Muscle layer of colon (tissue), 2 donors: Measurements from ENCODE around the gene CACFD1.

Experiments used
- H3K27ac ChIP-seq: one replicate; pipeline ENCODE4 v1.7.0; 2013; ENCODE audit warnings: low read depth, mild to moderate bottlenecking, low read length, moderate library complexity
- H3K27me3 ChIP-seq, 2 donors: one replicate each; pipeline ENCODE4 v1.7.0; 2013; ENCODE audit warnings: low read length in 2 of 2, mild to moderate bottlenecking in 2 of 2; ENCODE audit not compliant: insufficient read depth in 2 of 2, control insufficient read depth in 1 of 2
- H3K36me3 ChIP-seq: one replicate; pipeline ENCODE4 v1.7.0; 2013; ENCODE audit warnings: mild to moderate bottlenecking, low read length; ENCODE audit not compliant: insufficient read depth
- H3K4me1 ChIP-seq: one replicate; pipeline ENCODE4 v1.7.0; 2013; ENCODE audit warnings: mild to moderate bottlenecking, low read length; ENCODE audit not compliant: insufficient read depth
- H3K4me3 ChIP-seq, 2 donors: one replicate each; pipeline ENCODE4 v1.7.0; 2013; ENCODE audit warnings: low read length in 2 of 2, low read depth in 1 of 2, mild to moderate bottlenecking in 1 of 2, moderate library complexity in 1 of 2
- H3K9ac ChIP-seq: one replicate; pipeline ENCODE4 v1.7.0; 2013; ENCODE audit warnings: low read length
- H3K9me3 ChIP-seq: one replicate; pipeline ENCODE4 v1.7.0; 2013; ENCODE audit warnings: mild to moderate bottlenecking, low read length
- donor health status: abdominal sarcoma.
- donor health status: Adenocarcinoma of cecum.

The CACFD1 gene

GRCh38 chr9:133495327-133496293 is 35.8 kb downstream of the CACFD1 start:
- Histone ChIP-seq H3K27ac (no peak overlapping the region), H3K9ac (no peak overlapping the region), H3K27me3 (no peaks in the 10 kb centered on the region), H3K4me3 (no peak overlapping the region), H3K36me3 (no peaks in the 10 kb centered on the region), H3K9me3 (no peaks in the 10 kb centered on the region), H3K4me1 (no peaks in the 10 kb centered on the region)

- H3K27ac ChIP-seq: no peak overlapping the region
- H3K27me3 ChIP-seq: no peaks in the 10 kb centered on the region
- no peak overlapping the region for H3K4me3 ChIP-seq
- H3K9me3 ChIP-seq: peaks cover 5% of the 10 kb centered on the region
- no peak overlapping the region for H3K9ac ChIP-seq
- H3K36me3 ChIP-seq: no peaks in the 10 kb centered on the region
- no peaks in the 10 kb centered on the region for H3K4me1 ChIP-seq
Observed at GRCh38 chr9:133496861-133497842, 37.4 kb downstream of the CACFD1 start.

- H3K27ac ChIP-seq: no peak overlapping the region
- H3K4me3 ChIP-seq: no peak overlapping the region
- H3K27me3 ChIP-seq: no peaks in the 10 kb centered on the region
- no peak overlapping the region for H3K9ac ChIP-seq
- H3K36me3 ChIP-seq: no peaks in the 10 kb centered on the region
- no peaks in the 10 kb centered on the region for H3K4me1 ChIP-seq
- peaks cover 5% of the 10 kb centered on the region for H3K9me3 ChIP-seq
Observed at GRCh38 chr9:133499132-133499891, 39.5 kb downstream of the CACFD1 start.

- H3K36me3 ChIP-seq: no peaks in the 10 kb centered on the region
- H3K4me3 ChIP-seq: no peak overlapping the region
- peaks cover 5% of the 10 kb centered on the region for H3K9me3 ChIP-seq
- H3K4me1 ChIP-seq: no peaks in the 10 kb centered on the region
- H3K27ac ChIP-seq: no peak overlapping the region
- H3K9ac ChIP-seq: no peak overlapping the region
- no peaks in the 10 kb centered on the region for H3K27me3 ChIP-seq
Observed at GRCh38 chr9:133499892-133500270, 40.1 kb downstream of the CACFD1 start.

GRCh38 chr9:133502112-133502511 is 42.3 kb downstream of the CACFD1 start:
- Histone ChIP-seq H3K36me3 (no peaks in the 10 kb centered on the region), H3K4me3 (no peak overlapping the region), H3K9ac (no peak overlapping the region)

GRCh38 chr9:133505186-133505830 is 45.5 kb downstream of the CACFD1 start:
- Histone ChIP-seq H3K4me3 (no peak overlapping the region), H3K9me3 (peaks cover 5% of the 10 kb centered on the region), H3K27me3 (no peaks in the 10 kb centered on the region), H3K36me3 (no peaks in the 10 kb centered on the region), H3K27ac (no peak overlapping the region), H3K9ac (no peak overlapping the region), H3K4me1 (peaks cover 16% of the 10 kb centered on the region)

More at GRCh38 chr9:133502112-133502511, 42.3 kb downstream of the CACFD1 start:
- no peaks in the 10 kb centered on the region for H3K27me3 ChIP-seq
- H3K27ac ChIP-seq: no peak overlapping the region
- H3K9me3 ChIP-seq: peaks cover 5% of the 10 kb centered on the region
- H3K4me1 ChIP-seq: peaks cover 6% of the 10 kb centered on the region

GRCh38 chr9:133505901-133506652 is 46.3 kb downstream of the CACFD1 start:
- peaks cover 16% of the 10 kb centered on the region for H3K4me1 ChIP-seq
- H3K27me3 ChIP-seq: no peaks in the 10 kb centered on the region
- H3K36me3 ChIP-seq: no peaks in the 10 kb centered on the region
- H3K4me3 ChIP-seq: no peak overlapping the region
- H3K9ac ChIP-seq: no peak overlapping the region
- H3K27ac ChIP-seq: no peak overlapping the region
- peaks cover 5% of the 10 kb centered on the region for H3K9me3 ChIP-seq

GRCh38 chr9:133506653-133507038 is 46.9 kb downstream of the CACFD1 start:
- H3K4me1 ChIP-seq: peaks cover 16% of the 10 kb centered on the region
- H3K4me3 ChIP-seq: no peak overlapping the region
- no peak overlapping the region for H3K27ac ChIP-seq

GRCh38 chr9:133507246-133507965 is 47.6 kb downstream of the CACFD1 start:
- Histone ChIP-seq H3K4me3 (no peak overlapping the region), H3K27me3 (no peaks in the 10 kb centered on the region), H3K36me3 (no peaks in the 10 kb centered on the region), H3K27ac (no peak overlapping the region), H3K4me1 (peaks cover 16% of the 10 kb centered on the region), H3K9ac (no peak overlapping the region), H3K9me3 (no peaks in the 10 kb centered on the region)

More at GRCh38 chr9:133506653-133507038, 46.9 kb downstream of the CACFD1 start:
- Histone ChIP-seq H3K9me3 (peaks cover 3% of the 10 kb centered on the region), H3K36me3 (no peaks in the 10 kb centered on the region), H3K9ac (no peak overlapping the region), H3K27me3 (no peaks in the 10 kb centered on the region)
